ENCODE results near the gene NIPA2. TPM values are rescaled to one million over a fixed set of nuclear protein-coding genes. Genes with fewer than 3 reads are reported as not detected.

NIPA2 gene
- total and polyA plus RNA-seq, 2 of the 13 experiments (the other 11 are each of a cell fraction or from before 2014, with no cell fraction given) = 29.0 to 56.2 TPM

GRCh38 chr15:22811640-22812039 lies 26.8 kb upstream of the NIPA2 start (continued):
- TF ChIP-seq NR2F1 (CRISPR knock-in tag; IDR thresholded peaks at IDR 0.05) = no peak
- TF ChIP-seq RAD21 (CRISPR knock-in tag; IDR thresholded peaks at IDR 0.05) = 0 out of 2 replicates have a peak, but pooled peaks have one; percentile 22

GRCh38 chr15:22813844-22814243 lies 24.6 kb upstream of the NIPA2 start:
- no TSS peak for BruUV-seq (replicated peaks)
- intact Hi-C loops (cut with micrococcal nuclease; ENCODE audit: unreplicated experiment) = no loop called here
- in situ Hi-C loops (cut with HindIII; ENCODE audit: extremely low pct_ligation_motif_present, low pct_unique_long_range_greater_than_20kb) = no loop called here
- Histone ChIP-seq H3K4me1 (ENCODE audit: insufficient read depth, low read length) (no peaks in the 10 kb centered on the region), H3K79me2 (ENCODE audit: insufficient read depth, low read length) (peaks cover 5% of the 10 kb centered on the region), H3K9ac (ENCODE audit: insufficient read depth, low read depth, low read length) (no peak overlapping the region), H2AFZ (ENCODE audit: low read length) (no peak overlapping the region), H3K36me3 (replicated peaks in 1 of 2; ENCODE audit: control insufficient read depth in 1 of 2, insufficient read depth in 2 of 2, low read length in 2 of 2) (peaks cover 5 to 28% of the 10 kb centered on the region in 2 experiments; a peak in 4 of 5 replicates), H3K4me2 (ENCODE audit: low read depth, low read length) (no peak overlapping the region), H3K9me3 (ENCODE audit: low read length) (no peaks in the 10 kb centered on the region), H4K20me1 (ENCODE audit: insufficient read depth, low read length) (0 out of 2 replicates have a peak, but pooled peaks cover 7% of the 10 kb centered on the region), H3K27ac (ENCODE audit: extremely low read length, insufficient read depth, low read length) (no peak overlapping the region), H3K4me3 (replicated peaks in 1 of 3; ENCODE audit: insufficient read depth in 1 of 3, low read depth in 2 of 3, low read length in 3 of 3) (no peak overlapping the region), H3K27me3 (ENCODE audit: control insufficient read depth in 1 of 2, insufficient read depth in 2 of 2, low read length in 2 of 2) (no peaks in the 10 kb centered on the region)
- no peak for FAIRE-seq
- no peak for ATAC-seq
- no peak for DNase-seq (ENCODE audit: low spot score)
- 98% methylated on average over 3 of the region's 3 CpGs for WGBS (ENCODE audit: low lambda C conversion rate)
- POLR2A ChIA-PET = no interaction called here
- CTCF ChIA-PET (ENCODE audit: low intra/inter-chr PET ratio, low total read pairs) = no interaction called here
- TF ChIP-seq ATF3 (CRISPR knock-in tag; IDR thresholded peaks at IDR 0.05) (no peak), TOPORS (CRISPR knock-in tag; IDR thresholded peaks at IDR 0.05) (no peak), KLF15 (CRISPR knock-in tag; IDR thresholded peaks at IDR 0.05; ENCODE audit: borderline replicate concordance) (no peak), TRAFD1 (CRISPR knock-in tag; IDR thresholded peaks at IDR 0.05; ENCODE audit: borderline replicate concordance) (no peak), HES4 (CRISPR knock-in tag; IDR thresholded peaks at IDR 0.05; ENCODE audit: borderline replicate concordance) (no peak), PAWR (CRISPR knock-in tag; IDR thresholded peaks at IDR 0.05; ENCODE audit: borderline replicate concordance) (no peak), ZNF256 (CRISPR knock-in tag; conservative IDR thresholded peaks at IDR 0.05) (no peak)
- TF ChIP-seq, protein P1, sequence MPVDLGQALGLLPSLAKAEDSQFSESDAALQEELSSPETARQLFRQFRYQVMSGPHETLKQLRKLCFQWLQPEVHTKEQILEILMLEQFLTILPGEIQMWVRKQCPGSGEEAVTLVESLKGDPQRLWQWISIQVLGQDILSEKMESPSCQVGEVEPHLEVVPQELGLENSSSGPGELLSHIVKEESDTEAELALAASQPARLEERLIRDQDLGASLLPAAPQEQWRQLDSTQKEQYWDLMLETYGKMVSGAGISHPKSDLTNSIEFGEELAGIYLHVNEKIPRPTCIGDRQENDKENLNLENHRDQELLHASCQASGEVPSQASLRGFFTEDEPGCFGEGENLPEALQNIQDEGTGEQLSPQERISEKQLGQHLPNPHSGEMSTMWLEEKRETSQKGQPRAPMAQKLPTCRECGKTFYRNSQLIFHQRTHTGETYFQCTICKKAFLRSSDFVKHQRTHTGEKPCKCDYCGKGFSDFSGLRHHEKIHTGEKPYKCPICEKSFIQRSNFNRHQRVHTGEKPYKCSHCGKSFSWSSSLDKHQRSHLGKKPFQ (CRISPR knock-in tag; IDR thresholded peaks at IDR 0.05; ENCODE audit: insufficient replicate concordance) = no peak
- TF ChIP-seq, protein P2, sequence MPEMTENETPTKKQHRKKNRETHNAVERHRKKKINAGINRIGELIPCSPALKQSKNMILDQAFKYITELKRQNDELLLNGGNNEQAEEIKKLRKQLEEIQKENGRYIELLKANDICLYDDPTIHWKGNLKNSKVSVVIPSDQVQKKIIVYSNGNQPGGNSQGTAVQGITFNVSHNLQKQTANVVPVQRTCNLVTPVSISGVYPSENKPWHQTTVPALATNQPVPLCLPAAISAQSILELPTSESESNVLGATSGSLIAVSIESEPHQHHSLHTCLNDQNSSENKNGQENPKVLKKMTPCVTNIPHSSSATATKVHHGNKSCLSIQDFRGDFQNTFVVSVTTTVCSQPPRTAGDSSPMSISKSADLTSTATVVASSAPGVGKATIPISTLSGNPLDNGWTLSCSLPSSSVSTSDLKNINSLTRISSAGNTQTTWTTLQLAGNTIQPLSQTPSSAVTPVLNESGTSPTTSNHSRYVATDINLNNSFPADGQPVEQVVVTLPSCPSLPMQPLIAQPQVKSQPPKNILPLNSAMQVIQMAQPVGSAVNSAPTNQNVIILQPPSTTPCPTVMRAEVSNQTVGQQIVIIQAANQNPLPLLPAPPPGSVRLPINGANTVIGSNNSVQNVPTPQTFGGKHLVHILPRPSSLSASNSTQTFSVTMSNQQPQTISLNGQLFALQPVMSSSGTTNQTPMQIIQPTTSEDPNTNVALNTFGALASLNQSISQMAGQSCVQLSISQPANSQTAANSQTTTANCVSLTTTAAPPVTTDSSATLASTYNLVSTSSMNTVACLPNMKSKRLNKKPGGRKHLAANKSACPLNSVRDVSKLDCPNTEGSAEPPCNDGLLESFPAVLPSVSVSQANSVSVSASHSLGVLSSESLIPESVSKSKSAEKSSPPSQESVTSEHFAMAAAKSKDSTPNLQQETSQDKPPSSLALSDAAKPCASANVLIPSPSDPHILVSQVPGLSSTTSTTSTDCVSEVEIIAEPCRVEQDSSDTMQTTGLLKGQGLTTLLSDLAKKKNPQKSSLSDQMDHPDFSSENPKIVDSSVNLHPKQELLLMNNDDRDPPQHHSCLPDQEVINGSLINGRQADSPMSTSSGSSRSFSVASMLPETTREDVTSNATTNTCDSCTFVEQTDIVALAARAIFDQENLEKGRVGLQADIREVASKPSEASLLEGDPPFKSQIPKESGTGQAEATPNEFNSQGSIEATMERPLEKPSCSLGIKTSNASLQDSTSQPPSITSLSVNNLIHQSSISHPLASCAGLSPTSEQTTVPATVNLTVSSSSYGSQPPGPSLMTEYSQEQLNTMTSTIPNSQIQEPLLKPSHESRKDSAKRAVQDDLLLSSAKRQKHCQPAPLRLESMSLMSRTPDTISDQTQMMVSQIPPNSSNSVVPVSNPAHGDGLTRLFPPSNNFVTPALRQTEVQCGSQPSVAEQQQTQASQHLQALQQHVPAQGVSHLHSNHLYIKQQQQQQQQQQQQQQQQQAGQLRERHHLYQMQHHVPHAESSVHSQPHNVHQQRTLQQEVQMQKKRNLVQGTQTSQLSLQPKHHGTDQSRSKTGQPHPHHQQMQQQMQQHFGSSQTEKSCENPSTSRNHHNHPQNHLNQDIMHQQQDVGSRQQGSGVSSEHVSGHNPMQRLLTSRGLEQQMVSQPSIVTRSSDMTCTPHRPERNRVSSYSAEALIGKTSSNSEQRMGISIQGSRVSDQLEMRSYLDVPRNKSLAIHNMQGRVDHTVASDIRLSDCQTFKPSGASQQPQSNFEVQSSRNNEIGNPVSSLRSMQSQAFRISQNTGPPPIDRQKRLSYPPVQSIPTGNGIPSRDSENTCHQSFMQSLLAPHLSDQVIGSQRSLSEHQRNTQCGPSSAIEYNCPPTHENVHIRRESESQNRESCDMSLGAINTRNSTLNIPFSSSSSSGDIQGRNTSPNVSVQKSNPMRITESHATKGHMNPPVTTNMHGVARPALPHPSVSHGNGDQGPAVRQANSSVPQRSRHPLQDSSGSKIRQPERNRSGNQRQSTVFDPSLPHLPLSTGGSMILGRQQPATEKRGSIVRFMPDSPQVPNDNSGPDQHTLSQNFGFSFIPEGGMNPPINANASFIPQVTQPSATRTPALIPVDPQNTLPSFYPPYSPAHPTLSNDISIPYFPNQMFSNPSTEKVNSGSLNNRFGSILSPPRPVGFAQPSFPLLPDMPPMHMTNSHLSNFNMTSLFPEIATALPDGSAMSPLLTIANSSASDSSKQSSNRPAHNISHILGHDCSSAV (CRISPR knock-in tag; IDR thresholded peaks at IDR 0.05; ENCODE audit: borderline replicate concordance) = no peak
